NB4 (cell line): ENCODE data around the gene DCTPP1.

Experiments
- MYC ChIP-seq: IDR thresholded peaks from 2 replicates; pipeline ENCODE4 v1.6.1; 2011; ENCODE audit warnings: low read depth, low read length
- POLR2A ChIP-seq: IDR thresholded peaks from 2 replicates; pipeline ENCODE4 v1.6.1; 2011; ENCODE audit warnings: mild to moderate bottlenecking; ENCODE audit not compliant: insufficient read length; ENCODE audit errors: extremely low read depth
- TF ChIP-seq, protein P1 (sequence below): IDR thresholded peaks from one replicate; pipeline ENCODE4 v1.5.1; 2012; ENCODE audit warnings: low read depth, low read length
- TF ChIP-seq, protein P2 (sequence below): IDR thresholded peaks from 2 replicates; pipeline ENCODE4 v1.6.1; 2011; ENCODE audit warnings: low read depth, low read length

DNA sequence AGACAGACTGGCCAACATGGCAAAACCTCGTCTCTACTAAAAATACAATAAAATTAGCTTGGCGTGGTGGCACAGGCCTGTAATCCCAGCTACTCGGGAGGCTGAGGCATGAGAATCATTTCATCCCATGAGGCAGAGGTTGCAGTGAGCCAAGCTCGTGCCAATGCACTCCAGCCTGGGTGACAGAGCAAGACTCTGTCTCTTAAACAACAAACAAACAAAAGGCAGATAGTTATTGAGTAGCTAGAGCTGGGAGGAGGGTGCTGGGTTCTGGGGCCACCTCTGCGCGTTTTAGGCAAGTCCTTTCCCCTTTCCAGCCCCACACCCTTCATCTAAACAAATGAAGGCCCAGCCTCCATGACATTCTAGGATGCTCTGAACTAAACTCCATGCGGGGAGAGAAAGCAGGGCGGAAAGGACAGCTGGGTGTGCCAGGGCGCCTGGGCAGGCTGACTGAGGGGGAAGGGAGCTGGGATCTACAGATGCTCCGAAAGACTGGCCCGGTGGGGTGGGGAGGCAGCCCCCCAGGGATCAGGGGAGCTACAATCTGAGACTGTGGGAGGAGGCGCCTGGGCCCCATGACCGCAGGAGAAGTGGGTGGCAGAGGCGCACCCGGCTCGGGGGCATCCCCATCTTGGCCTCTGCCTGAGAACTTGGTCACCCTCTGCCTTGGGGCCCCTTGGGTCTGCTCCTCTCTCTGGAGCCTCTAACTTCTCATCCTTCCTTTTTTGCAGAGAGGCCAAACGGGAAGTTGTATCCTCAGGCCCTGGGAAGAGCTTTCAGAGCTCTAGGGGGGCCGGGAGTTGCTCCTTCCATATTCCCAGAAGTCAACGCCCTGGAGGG, 43.6 kb upstream of the DCTPP1 start:
- TF ChIP-seq, protein P1, sequence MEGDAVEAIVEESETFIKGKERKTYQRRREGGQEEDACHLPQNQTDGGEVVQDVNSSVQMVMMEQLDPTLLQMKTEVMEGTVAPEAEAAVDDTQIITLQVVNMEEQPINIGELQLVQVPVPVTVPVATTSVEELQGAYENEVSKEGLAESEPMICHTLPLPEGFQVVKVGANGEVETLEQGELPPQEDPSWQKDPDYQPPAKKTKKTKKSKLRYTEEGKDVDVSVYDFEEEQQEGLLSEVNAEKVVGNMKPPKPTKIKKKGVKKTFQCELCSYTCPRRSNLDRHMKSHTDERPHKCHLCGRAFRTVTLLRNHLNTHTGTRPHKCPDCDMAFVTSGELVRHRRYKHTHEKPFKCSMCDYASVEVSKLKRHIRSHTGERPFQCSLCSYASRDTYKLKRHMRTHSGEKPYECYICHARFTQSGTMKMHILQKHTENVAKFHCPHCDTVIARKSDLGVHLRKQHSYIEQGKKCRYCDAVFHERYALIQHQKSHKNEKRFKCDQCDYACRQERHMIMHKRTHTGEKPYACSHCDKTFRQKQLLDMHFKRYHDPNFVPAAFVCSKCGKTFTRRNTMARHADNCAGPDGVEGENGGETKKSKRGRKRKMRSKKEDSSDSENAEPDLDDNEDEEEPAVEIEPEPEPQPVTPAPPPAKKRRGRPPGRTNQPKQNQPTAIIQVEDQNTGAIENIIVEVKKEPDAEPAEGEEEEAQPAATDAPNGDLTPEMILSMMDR = no peak
- TF ChIP-seq POLR2A (no peak), MYC (no peak)
- TF ChIP-seq, protein P2, sequence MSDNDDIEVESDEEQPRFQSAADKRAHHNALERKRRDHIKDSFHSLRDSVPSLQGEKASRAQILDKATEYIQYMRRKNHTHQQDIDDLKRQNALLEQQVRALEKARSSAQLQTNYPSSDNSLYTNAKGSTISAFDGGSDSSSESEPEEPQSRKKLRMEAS = no peak
